ENCODE results near the gene CCDC27. TPM values are rescaled to one million over a fixed set of nuclear protein-coding genes. Genes with fewer than 3 reads are reported as not detected.

CCDC27 gene
- total RNA-seq = not detected

DNA sequence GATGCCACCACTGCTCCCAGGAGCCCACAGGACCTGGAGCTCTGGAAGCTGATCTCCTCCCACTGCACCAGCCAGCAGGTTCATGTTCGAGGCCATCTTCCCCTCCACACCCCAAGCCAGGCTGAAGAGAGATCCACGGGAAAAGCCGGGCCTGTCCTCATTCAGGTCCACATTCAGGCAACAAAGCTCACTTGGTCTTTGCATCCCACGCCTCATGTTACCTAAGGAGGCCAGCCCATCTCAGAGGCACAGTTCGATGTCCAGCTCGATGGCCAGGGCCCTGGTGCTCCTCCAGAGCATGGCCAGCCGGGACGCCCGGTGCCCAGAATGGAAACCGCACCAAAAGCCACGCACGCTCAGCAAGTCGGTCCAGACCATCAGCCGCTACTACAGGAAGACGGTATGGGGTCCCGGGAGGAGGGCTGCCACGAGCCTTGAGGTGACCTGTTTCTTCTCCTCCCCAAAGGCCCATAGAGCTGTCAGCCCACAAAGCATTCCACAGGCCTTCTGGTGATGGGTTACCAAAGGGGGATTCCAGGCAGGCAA, at the start of gene CCDC27:
Gene CCDC27 (plus strand): TSS at position 51 of the 546 bp plus-strand sequence. CDS start 32 bp downstream, at position 83.
- no peak for DNase-seq

GRCh38 chr1:3702528-3702927, 49.7 kb upstream of the CCDC27 start:
- DNase-seq = no peak

DNA sequence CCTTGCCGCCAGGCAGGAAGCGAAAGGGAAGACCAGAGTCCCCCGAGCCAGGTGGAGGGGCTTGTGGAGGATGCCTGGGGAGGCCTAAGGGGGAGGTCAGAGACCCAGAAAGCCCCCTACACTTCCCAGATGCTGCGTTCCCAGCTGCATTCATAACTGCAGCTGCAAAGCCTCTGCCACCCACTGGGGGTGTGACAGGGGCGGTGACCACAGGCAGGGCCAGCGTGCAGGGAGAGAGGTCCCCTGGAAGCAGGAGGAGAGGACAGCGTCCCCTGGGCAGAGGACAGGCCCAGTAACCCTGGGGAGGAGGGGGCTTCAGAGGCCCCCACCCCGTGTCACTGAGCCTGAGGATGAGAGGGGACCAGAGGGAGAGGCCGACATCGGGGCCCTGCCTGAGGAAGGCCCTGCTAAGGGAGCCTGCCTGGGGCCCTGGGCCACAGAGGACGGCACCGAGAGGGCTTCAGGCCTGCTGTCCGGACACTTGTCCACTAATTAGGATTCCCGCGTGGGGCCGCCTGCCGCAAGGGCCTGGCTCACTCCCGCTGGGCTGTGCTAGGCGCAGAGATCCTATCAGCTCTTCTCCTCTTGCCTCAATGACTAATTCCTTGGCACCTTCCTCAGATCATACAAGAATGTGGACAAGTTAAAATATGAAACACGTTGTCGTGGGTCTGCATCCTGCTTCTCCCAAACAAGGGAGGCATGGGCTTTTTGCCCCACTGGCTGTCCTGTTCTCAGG, 49.1 kb upstream of the CCDC27 start:
- DNase-seq = no peak

- no peak for DNase-seq
Observed at GRCh38 chr1:3703786-3704371, 48.4 kb upstream of the CCDC27 start.

DNA sequence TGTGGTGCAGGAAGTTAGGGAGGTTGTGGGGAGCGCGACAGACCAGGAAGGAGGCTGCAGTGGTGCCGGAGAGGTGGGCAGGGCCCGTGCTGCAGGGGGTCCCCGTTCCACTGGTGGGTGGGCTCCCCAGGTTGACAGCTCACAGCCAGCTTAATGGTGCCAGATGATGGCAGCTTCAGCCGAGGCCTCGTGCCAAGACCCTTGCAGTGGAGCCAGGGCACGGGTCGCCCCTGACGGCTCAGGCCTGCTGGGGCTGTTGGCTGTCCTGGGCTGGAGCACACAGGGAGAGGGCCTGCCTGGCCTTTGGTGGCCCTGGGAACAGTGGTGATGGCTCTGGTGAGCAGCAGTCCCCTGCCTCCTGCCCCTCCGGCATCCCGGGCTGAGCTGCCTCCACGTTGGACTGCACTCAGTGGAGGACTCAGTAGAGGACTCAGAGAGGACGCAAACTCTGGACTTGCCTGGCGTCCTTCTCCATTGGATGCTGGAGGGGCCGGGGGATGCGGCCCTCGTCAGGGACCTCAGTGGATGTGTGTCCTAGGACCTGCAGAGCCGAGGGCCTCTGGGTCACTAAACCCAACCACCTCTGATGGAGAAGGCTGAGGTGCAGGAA, 46.8 kb upstream of the CCDC27 start:
- no peak for DNase-seq

DNA sequence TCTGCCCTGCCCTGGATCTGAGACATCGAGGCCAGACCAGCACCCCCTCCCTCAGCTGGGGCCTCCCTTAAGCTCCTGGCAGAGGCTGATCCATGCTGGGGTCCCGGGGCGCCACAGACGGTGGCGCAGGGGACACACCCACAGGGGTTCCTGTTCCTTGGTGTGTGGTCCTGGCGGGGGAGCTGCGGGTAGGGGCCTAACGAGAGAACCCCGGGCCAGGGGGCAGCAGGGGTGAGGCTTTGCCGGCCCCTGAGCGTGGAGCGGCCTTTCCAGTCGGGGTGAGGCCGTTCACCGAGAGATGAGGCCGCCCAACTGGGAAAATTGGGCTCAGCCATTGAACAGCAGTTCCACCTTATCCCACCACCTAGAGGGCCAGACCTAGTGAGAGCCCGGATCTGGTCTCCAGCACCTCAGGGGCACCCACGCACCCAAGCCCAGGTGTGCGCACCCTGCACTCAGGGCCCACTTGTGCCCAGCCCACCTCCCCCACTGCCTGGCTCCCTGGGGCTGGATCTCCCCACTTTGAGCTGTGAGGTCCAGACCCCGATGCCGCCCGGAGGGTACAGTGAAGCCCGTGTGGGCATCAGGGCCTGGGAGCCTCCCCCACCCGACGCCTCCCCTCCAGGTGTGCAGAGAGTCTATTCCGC, 45.5 kb upstream of the CCDC27 start:
- DNase-seq = no peak

GRCh38 chr1:3707298-3707938, 44.8 kb upstream of the CCDC27 start:
- no peak for DNase-seq

DNA sequence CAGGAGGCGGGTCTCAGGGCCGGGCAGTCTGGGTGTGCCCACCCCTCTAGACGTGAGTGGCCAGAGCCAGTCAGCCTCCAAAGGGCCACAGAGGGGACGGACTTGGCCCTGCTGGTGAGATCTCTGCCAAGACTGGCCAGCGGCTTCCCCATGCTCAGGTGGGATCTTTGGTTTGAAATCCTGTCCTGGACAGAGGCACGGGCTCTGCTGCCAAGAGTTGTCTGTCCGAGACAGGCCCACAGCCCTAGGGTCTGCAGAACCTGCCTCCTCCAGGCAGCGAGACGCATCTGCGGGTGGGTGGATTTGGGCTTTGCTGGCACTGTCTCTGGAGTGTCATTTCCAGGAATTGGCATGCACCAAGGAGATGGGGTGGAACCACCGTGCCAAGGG, 44.3 kb upstream of the CCDC27 start:
- DNase-seq = no peak

DNA sequence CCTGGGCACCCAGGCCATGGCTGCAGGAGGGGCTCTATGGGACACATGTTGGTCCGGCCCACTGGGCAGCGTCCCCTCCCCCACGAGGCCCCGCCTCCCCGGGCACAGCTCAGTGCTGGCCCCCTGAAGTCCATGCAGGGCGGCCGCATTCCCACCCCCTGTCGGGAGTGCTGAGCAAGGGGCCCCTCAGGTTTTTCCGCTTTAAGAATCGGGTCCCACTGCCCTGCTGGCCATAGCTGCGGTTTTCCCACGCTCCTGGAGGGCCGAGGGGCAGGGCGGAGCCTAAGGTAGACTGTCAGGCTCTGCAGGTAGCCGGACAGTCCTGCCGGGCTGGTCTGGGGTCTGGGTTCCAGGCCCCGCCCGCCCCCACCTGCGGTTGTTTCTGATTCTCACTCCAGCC, 43.5 kb upstream of the CCDC27 start:
- DNase-seq = no peak

GRCh38 chr1:3710251-3710650, 42.0 kb upstream of the CCDC27 start:
- no peak for DNase-seq

DNA sequence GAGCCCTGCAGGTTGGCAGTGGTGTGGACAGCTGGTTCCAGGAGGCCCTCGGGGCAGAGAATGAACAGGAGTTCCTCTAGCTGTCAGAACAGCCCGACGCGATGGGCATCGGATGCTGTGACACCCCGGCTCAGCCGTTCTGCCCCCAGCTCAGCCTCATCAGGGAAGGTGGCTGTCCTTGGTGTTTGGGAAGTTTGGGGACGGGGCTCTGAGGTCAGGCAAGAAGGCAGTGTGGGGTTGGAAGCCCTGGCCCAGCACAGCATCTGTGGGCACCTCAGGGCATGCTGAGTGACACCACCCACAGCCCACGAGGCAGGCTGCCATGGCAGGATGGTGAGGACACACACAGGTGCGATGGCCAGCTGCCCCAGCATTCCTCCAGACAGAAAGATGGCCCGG, 40.9 kb upstream of the CCDC27 start:
- DNase-seq = no peak

DNA sequence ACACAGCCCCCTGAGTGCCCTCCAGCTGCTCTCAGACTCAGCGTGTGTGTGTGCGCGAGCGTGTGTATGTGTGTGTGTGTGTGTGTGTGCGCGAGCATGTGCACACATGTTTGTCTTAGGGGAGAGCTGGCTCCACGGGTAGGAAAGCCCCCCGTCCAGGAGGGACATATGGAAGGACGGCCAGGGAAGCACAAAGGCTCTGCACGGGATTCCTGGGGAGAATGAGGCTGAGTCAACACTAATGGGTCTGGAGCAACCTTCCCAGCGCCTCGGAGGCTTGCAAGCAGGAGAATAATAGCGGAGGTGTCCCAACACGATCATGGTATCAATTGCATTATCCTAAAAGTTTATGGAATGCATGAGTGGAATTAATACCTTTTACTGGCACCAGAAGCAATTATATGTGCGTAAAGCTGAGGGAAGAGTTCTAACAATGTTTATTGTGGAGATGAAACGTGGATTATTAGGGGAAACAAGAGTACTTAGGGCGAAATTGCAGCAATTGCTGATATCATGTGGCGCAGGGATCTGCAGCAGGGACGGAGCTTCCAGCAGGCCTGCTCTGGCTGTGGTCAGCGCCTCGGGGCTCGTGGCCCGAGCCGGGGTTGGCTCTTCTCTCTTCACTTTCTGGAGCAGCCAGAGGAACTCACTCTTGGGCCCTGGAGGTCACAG, 40.3 kb upstream of the CCDC27 start:
- peak; percentile 48 for DNase-seq

GRCh38 chr1:3712573-3713535, 39.4 kb upstream of the CCDC27 start:
- peak; percentile 76 for DNase-seq

DNA sequence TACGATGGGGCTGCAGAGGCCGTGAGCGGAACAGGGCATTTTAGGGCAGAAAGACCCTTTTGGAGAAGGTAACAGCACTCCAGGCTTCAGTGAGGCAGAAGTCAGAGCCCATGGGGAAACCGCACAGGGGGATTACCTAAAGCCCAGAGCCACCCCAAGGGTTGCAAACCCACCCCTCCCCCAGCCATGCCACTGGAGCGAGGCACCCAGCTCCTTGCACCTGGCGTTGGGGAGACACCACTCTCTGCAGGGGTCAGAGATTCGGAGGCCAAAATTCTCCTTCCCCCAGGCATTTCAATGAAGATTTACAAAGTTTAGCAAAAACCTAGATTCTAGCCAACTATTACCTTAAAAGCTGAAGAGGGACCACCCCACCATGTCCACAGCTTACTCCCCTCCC, 38.4 kb upstream of the CCDC27 start:
- DNase-seq = no peak

DNA sequence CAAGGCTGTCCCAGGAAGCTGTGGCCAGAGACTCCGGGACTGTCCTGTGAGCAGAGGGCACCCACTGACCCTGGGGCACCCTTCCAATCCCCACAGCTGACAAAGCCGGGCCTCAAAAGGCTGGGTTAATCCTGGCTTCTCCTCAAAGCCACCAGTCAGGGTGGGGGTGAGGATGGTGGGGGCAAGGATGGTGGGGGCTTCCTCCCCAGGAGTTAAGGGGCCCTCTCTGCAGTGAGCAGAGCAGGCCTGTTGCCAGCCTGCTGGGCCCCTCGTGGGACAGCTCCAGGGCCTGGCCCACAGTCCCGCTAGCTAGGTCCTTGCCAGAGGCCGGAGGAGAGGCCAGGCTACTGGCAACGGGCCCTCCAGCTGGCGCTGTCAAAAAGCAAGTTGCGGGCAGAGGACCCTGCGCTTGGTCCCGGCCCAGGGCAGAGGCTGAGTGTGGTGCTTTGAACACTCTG, 37.9 kb upstream of the CCDC27 start:
- peak; percentile 83 for DNase-seq

- DNase-seq = no peak
Observed at GRCh38 chr1:3714814-3715213, 37.4 kb upstream of the CCDC27 start.

GRCh38 chr1:3716351-3716750, 35.9 kb upstream of the CCDC27 start:
- no peak for DNase-seq

GRCh38 chr1:3717041-3717714, 35.1 kb upstream of the CCDC27 start:
- peak; percentile 62 for DNase-seq

- peak; percentile 74 for DNase-seq
Observed at GRCh38 chr1:3717715-3718601, 34.3 kb upstream of the CCDC27 start.
